Osteocyte (in vitro differentiated cells): Measurements from ENCODE around the gene NFE2. TPM values are rescaled to one million over a fixed set of nuclear protein-coding genes. Genes with fewer than 3 reads are reported as not detected.

Source experiments
- DNase-seq: peaks from one replicate; pipeline ENCODE4 v3.0.0; 2021; ENCODE audit warnings: mixed read lengths; ENCODE audit not compliant: unreplicated experiment; ENCODE audit errors: extremely low spot score
- H3K27ac Mint-ChIP-seq: one replicate; pipeline ENCODE4 v1.8.0; 2021; ENCODE audit warnings: mild to moderate bottlenecking, mixed read lengths; ENCODE audit not compliant: unreplicated experiment
- H3K27me3 Mint-ChIP-seq: one replicate; pipeline ENCODE4 v1.8.0; 2021; ENCODE audit warnings: mixed read lengths; ENCODE audit not compliant: unreplicated experiment
- H3K36me3 Mint-ChIP-seq: one replicate; pipeline ENCODE4 v1.8.0; 2021; ENCODE audit warnings: mixed read lengths; ENCODE audit not compliant: unreplicated experiment
- H3K4me1 Mint-ChIP-seq: one replicate; pipeline ENCODE4 v1.8.0; 2021; ENCODE audit warnings: mixed read lengths; ENCODE audit not compliant: unreplicated experiment
- H3K4me3 Mint-ChIP-seq: one replicate; pipeline ENCODE4 v1.8.0; 2021; ENCODE audit warnings: mild to moderate bottlenecking, moderate library complexity, mixed read lengths; ENCODE audit not compliant: unreplicated experiment
- H3K9me3 Mint-ChIP-seq: one replicate; pipeline ENCODE4 v1.8.0; 2021; ENCODE audit warnings: mixed read lengths; ENCODE audit not compliant: unreplicated experiment
- microRNA-seq: library from miRNA; unstranded; fragments of <30 nt; microRNA quantifications from one replicate; pipeline ENCODE4 v1.1.0, GENCODE V29; 2020; ENCODE audit not compliant: unreplicated experiment
- total RNA-seq: library from RNA; stranded (reverse); gene quantifications from 2 replicates; pipeline ENCODE4 v1.2.1, GENCODE V29; 2021
- TF ChIP-seq, protein P1 (sequence below): fragments of 200-600 bp; sonication (generic); IDR thresholded peaks from 2 replicates; pipeline ENCODE4 v1.5.0; 2021; ENCODE audit warnings: antibody characterized with exemption, mild to moderate bottlenecking, moderate library complexity

NFE2 gene
- total RNA-seq, 1 donor from 2014 or later: 0.30 TPM

DNA sequence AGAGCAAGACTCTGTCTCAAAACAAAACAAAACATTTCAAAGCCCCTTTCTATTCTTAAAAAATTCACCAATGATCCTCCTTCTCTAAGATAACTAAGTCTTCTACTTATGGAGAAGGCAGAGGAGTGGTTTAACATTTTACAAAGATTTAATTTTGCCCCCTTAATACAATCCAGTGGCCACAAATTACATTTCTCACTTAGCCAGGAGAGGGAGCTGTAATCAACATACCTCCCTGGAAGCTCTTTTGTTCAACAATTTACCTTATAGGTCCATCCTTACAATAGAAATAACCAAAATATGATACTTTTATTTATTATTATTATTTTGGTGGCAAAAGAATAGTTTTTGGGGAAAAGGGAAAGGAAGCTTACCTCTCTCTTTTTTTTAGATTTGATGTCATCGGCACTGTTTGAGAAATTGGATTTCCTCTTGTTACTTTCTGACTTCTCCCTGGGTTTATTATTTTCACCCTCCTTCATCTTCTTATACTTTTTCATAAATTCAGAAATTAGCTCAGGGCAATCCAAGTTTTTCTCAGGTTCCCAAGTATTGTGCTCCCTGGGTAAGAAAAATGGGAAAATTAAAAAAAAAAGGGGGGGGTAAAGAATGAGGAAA is 49.0 kb downstream of the NFE2 start:
- peak overlapping the region; percentile 46 for H3K27ac Mint-ChIP-seq
- no peaks in the 10 kb centered on the region for H3K27me3 Mint-ChIP-seq
- peaks cover 29% of the 10 kb centered on the region for H3K36me3 Mint-ChIP-seq
- DNase-seq: no peak
- TF ChIP-seq, protein P1, sequence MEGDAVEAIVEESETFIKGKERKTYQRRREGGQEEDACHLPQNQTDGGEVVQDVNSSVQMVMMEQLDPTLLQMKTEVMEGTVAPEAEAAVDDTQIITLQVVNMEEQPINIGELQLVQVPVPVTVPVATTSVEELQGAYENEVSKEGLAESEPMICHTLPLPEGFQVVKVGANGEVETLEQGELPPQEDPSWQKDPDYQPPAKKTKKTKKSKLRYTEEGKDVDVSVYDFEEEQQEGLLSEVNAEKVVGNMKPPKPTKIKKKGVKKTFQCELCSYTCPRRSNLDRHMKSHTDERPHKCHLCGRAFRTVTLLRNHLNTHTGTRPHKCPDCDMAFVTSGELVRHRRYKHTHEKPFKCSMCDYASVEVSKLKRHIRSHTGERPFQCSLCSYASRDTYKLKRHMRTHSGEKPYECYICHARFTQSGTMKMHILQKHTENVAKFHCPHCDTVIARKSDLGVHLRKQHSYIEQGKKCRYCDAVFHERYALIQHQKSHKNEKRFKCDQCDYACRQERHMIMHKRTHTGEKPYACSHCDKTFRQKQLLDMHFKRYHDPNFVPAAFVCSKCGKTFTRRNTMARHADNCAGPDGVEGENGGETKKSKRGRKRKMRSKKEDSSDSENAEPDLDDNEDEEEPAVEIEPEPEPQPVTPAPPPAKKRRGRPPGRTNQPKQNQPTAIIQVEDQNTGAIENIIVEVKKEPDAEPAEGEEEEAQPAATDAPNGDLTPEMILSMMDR: peak; percentile 84
- peaks cover 2% of the 10 kb centered on the region for H3K4me1 Mint-ChIP-seq
- H3K4me3 Mint-ChIP-seq: no peak overlapping the region
- no peaks in the 10 kb centered on the region for H3K9me3 Mint-ChIP-seq

DNA sequence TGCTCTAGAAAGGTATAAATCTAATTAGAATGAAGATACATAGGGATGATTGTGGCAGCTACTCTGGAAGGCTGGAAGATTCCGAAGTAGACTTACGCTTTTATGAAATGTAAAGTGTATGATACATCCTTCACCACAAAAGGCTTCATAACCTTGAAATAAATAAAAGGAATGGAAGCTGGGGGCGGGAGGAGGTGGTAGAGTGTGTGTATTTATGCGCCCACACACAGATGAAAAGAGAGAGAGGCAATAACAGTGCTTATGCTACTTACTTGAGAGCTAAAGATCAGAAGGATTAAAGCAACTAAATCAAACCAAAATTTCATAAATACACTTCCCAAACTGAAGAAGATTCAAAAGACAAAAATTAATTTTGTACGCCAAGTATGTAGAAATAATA is 51.3 kb downstream of the NFE2 start:
- peaks cover 31% of the 10 kb centered on the region for H3K36me3 Mint-ChIP-seq
- TF ChIP-seq, protein P1: no peak
- DNase-seq: no peak
- no peaks in the 10 kb centered on the region for H3K27me3 Mint-ChIP-seq
- no peak overlapping the region for H3K4me3 Mint-ChIP-seq
- H3K27ac Mint-ChIP-seq: no peak overlapping the region
- no peaks in the 10 kb centered on the region for H3K9me3 Mint-ChIP-seq
- peaks cover 2% of the 10 kb centered on the region for H3K4me1 Mint-ChIP-seq

DNA sequence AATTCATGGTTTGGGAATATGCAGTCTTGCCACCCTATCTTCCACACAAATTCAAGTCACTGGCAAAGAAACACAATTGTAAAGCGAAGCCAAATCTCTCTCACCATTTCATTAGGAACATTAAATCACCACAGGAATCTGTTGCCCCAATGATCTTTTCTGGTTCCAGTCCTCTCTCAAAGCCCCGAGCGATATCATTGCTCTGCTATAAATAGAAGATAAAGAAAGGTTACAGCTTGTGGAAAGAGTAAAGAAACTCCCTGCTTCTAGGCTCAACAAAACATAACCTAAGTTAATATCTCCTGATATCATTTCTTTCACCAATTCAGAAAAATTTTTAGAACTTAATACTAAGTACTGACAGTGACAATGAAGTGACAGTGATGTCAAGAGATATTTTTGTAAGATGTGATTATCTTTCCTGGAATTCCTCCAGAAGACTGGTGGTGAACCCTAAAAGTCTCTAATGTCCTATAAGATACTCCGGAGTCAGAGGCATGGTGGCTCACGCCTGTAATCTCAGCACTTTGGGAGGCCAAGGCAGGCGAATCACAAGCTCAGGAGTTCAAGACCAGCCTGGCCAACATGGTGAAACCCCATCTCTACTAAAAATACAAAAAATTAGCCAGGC is 54.7 kb downstream of the NFE2 start:
- Mint-ChIP-seq H3K4me3 (no peak overlapping the region), H3K27me3 (no peaks in the 10 kb centered on the region), H3K9me3 (no peaks in the 10 kb centered on the region)

More for the DNA sequence above, 54.7 kb downstream of the NFE2 start:
- Mint-ChIP-seq H3K4me1 (no peaks in the 10 kb centered on the region), H3K27ac (no peak overlapping the region), H3K36me3 (peaks cover 31% of the 10 kb centered on the region)
- DNase-seq: no peak
- TF ChIP-seq, protein P1: no peak

Small RNA genes within 50 kb of the gene (microRNA-seq; reads per million reads assigned to microRNA genes)
- gene MIR148B: 284 reads per million, percentile 65 among the genes with 10 or more reads in this experiment

Other genes starting within 250 kb of the NFE2 start
- gene HOXC4, start 247.2 kb downstream of the NFE2 start, total RNA-seq: not detected in 2 replicates
- 33.8 and 34.5 TPM in 2 replicates for gene SMUG1, start 112.0 kb downstream of the NFE2 start, total RNA-seq
- gene CBX5, start 20.9 kb downstream of the NFE2 start, total RNA-seq: 98.1 and 104 TPM in 2 replicates
- gene HNRNPA1, start 20.3 kb downstream of the NFE2 start, total RNA-seq: 792 and 819 TPM in 2 replicates
- gene COPZ1, start 24.1 kb upstream of the NFE2 start, total RNA-seq: 126 and 136 TPM in 2 replicates
- gene GPR84, start 63.5 kb upstream of the NFE2 start, total RNA-seq: not detected in 2 replicates
- gene ZNF385A, start 83.7 kb upstream of the NFE2 start, total RNA-seq: 12.3 and 12.7 TPM in 2 replicates
- gene ITGA5, start 118.3 kb upstream of the NFE2 start, total RNA-seq: 98.4 and 100 TPM in 2 replicates
- not detected in 2 replicates for gene GTSF1, start 172.6 kb upstream of the NFE2 start, total RNA-seq
- gene NCKAP1L, start 196.7 kb upstream of the NFE2 start, total RNA-seq: not detected in 2 replicates
- gene PDE1B, start 248.6 kb upstream of the NFE2 start, total RNA-seq: not detected in 2 replicates